ENCODE measurements around the gene TVP23A. TPM values are rescaled to one million over a fixed set of nuclear protein-coding genes. Genes with fewer than 3 reads are reported as not detected.

The TVP23A gene
- total RNA-seq (1 to 10 TPM in 3 of 9 donors, under 1 TPM in 5, not detected in 1; 0.17 to 9.8 (median 0.56) TPM), polyA plus RNA-seq (under 1 TPM; 0.40 to 0.80 (median 0.68) TPM)
- long read RNA-seq, donor 1, partial matches to known transcripts = 0 of 2 reads
- long read RNA-seq, donor 1, other reads (novel, unspliced or antisense) = 0 of 2 reads
- long read RNA-seq, donor 2 = 0 reads
- long read RNA-seq, donor 3 = 0 reads
- long read RNA-seq, donor 4 = 0 reads
- long read RNA-seq, donor 5, partial matches to known transcripts = 0 of 1 reads
- long read RNA-seq, donor 5, other reads (novel, unspliced or antisense) = 0 of 1 reads
- long read RNA-seq, donor 6 = 0 reads
- long read RNA-seq, donor 7, partial matches to known transcripts = 9 of 9 reads
- long read RNA-seq, donor 7, other reads (novel, unspliced or antisense) = 0 of 9 reads
- long read RNA-seq, donor 8, partial matches to known transcripts = 0 of 2 reads
- long read RNA-seq, donor 8, other reads (novel, unspliced or antisense) = 0 of 2 reads
- long read RNA-seq, donor 9 = 0 reads
- long read RNA-seq, donor 10, partial matches to known transcripts = 5 of 5 reads
- long read RNA-seq, donor 10, other reads (novel, unspliced or antisense) = 0 of 5 reads

DNA sequence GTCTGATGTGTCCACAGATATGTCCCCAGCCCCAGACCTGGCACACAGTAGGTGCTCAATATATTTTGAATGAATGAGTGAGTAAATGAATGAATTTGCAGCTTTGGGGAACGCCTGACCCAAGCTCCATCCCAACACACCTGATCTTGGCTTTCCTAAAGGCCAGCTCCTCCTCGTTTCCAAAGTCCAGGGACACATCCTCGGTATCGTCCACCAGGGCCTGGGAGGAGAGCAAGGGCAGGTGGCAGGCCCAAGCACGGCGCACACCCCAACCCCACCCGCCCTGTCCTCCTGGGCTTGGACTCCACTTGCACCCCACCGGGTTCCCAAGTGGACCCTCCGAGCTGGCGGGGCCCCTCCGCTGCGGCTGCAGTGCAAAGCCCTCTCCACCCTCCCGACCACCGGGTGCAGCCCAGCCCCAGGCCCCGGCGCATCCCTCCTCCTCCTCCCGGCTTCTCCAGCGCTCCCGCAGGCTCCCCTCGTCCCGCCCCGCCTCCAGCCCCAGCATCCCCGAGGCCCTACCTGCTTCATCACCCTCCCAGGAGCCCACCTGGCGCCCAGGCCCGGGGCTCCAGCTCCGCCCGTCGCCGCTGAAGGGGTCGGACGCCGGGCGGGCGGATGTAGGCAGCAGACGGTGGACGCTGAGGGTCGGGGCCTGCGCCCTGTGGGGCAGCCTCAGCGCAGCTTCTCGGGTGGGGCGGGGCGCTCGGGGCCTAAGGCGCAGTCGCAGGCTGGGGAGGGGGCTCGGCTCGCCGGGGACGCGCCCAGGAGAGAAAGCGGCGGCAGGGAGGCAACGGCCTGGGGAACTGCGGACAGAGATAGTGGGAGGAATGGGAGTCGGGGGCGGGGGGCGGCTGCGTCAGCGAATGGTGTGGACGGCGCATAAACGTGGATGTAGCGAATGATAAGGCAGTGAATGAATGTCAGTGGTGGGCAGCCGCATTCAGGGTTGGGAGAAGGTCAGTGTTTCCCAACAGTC, at the start of gene TVP23A:
TVP23A (minus strand) TSS at position 832 of the 979 bp plus-strand sequence; CDS start at position 531, 301 bp downstream.
- Histone ChIP-seq H3K27ac (no peak within 1 kb of the TSS), H3K36me3 (replicated peaks in 1 of 2) (no peaks in the 10 kb centered on the region), H3K27me3 (no peaks in the 10 kb centered on the region), H3K4me3 (peak within 1 kb of the TSS in 1 of 4 donors; percentile 26), H3K4me1 (replicated peaks in 1 of 2) (no peaks in the 10 kb centered on the region), H3K9me3 (replicated peaks in 1 of 3) (no peaks in the 10 kb centered on the region)
- no peak for TF ChIP-seq POLR2A (IDR thresholded peaks at IDR 0.05)
- TF ChIP-seq, protein P1, sequence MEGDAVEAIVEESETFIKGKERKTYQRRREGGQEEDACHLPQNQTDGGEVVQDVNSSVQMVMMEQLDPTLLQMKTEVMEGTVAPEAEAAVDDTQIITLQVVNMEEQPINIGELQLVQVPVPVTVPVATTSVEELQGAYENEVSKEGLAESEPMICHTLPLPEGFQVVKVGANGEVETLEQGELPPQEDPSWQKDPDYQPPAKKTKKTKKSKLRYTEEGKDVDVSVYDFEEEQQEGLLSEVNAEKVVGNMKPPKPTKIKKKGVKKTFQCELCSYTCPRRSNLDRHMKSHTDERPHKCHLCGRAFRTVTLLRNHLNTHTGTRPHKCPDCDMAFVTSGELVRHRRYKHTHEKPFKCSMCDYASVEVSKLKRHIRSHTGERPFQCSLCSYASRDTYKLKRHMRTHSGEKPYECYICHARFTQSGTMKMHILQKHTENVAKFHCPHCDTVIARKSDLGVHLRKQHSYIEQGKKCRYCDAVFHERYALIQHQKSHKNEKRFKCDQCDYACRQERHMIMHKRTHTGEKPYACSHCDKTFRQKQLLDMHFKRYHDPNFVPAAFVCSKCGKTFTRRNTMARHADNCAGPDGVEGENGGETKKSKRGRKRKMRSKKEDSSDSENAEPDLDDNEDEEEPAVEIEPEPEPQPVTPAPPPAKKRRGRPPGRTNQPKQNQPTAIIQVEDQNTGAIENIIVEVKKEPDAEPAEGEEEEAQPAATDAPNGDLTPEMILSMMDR (IDR thresholded peaks at IDR 0.05) = no peak
- 30 to 76% (median 45%) methylated on average over 20 to 64 of the region's 64 CpGs for WGBS, 4 donors
- no peak for DNase-seq
- intact Hi-C loops (cut with DNase I) = no loop called here

DNA sequence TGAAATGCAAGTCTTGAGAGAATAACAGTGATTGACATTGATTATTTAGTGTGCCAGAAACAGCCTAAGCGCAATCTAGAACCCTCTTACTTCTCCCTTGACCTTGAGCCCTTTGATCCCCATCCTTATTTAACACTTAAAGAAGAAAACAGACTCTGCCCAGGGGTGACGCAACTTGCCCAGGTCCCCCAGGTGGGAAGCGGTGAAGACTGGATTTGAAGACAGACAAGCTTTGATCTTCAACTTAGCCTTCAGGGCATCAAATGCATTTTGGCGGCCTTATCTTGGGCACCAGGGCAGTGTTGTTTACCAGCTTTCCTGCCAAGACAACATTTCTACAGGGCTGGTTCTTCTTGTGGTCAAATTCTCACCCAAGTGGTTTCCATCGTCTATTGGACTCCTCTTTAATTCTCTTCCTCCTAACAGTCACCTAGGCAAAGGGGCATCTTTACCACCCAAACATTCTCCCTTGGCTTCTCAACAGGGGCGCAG, 49.6 kb upstream of the TVP23A start:
- peak overlapping the region in 1 of 5 donors; percentile 79 for H3K27ac ChIP-seq
- TF ChIP-seq POLR2A (IDR thresholded peaks at IDR 0.05) = no peak
- TF ChIP-seq, protein P1 (IDR thresholded peaks at IDR 0.05) = no peak
- no peak overlapping the region for H3K4me3 ChIP-seq
- H3K27me3 ChIP-seq = no peaks in the 10 kb centered on the region
- 71 to 77% (median 75%) methylated on average over 6 of the region's 6 CpGs for WGBS, 4 donors
- DNase-seq = no peak
- H3K4me1 ChIP-seq (replicated peaks in 1 of 2) = peaks cover 0 to 20% of the 10 kb centered on the region in 2 donors
- no peaks in the 10 kb centered on the region for H3K9me3 ChIP-seq (replicated peaks in 1 of 3)
- no peaks in the 10 kb centered on the region for H3K36me3 ChIP-seq (replicated peaks in 1 of 2)
- intact Hi-C loops (cut with DNase I) = no loop called here

DNA sequence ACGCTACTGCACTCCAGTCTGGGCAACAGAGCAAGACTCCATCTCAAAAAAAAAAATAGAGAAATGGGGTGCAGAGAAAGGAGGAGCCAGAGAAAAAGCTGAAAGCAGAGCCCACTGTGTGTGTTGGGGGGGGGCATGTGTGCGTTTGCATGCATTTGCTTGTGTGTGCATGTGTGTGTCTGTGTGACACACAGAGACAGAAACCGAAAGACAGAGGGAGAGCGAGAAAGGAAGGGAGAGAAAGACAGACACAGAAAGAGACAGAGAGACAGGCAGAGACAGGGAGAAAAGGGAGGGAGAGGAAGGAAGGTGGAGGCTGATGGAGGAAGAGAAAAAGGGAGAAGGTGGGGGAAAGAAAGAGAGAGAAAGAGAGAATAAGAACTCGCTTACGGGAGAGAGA, 48.6 kb upstream of the TVP23A start:
- Histone ChIP-seq H3K27me3 (no peaks in the 10 kb centered on the region), H3K9me3 (replicated peaks in 1 of 3) (no peaks in the 10 kb centered on the region), H3K27ac (peak overlapping the region in 1 of 5 donors; percentile 49), H3K4me1 (replicated peaks in 1 of 2) (peaks cover 0 to 23% of the 10 kb centered on the region in 2 donors), H3K4me3 (no peak overlapping the region), H3K36me3 (replicated peaks in 1 of 2) (no peaks in the 10 kb centered on the region)
- TF ChIP-seq POLR2A (IDR thresholded peaks at IDR 0.05) = no peak
- TF ChIP-seq, protein P1 (IDR thresholded peaks at IDR 0.05) = no peak
- DNase-seq = no peak
- WGBS, 4 donors = 77 to 85% (median 80%) methylated on average over 6 of the region's 6 CpGs
- intact Hi-C loops (cut with DNase I) = no loop called here
